Placental epithelial cell (primary cell): ENCODE data around the gene ZDHHC11B. TPM values are rescaled to one million over a fixed set of nuclear protein-coding genes. Genes with fewer than 3 reads are reported as not detected.

Experiments used
- total RNA-seq: library from RNA; depleted of rRNA; stranded (reverse); fragments of >200 nt; gene quantifications from 2 replicates; pipeline ENCODE4 v1.2.3, GENCODE V29; 2012

Gene ZDHHC11B, protein sequence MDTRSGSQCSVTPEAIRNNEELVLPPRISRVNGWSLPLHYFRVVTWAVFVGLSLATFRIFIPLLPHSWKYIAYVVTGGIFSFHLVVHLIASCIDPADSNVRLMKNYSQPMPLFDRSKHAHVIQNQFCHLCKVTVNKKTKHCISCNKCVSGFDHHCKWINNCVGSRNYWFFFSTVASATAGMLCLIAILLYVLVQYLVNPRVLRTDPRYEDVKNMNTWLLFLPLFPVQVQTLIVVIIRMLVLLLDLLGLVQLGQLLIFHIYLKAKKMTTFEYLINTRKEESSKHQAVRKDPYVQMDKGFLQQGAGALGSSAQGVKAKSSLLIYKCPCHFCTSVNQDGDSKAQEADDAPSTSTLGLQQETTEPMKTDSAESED
- not detected in 2 replicates for total RNA-seq

DNA sequence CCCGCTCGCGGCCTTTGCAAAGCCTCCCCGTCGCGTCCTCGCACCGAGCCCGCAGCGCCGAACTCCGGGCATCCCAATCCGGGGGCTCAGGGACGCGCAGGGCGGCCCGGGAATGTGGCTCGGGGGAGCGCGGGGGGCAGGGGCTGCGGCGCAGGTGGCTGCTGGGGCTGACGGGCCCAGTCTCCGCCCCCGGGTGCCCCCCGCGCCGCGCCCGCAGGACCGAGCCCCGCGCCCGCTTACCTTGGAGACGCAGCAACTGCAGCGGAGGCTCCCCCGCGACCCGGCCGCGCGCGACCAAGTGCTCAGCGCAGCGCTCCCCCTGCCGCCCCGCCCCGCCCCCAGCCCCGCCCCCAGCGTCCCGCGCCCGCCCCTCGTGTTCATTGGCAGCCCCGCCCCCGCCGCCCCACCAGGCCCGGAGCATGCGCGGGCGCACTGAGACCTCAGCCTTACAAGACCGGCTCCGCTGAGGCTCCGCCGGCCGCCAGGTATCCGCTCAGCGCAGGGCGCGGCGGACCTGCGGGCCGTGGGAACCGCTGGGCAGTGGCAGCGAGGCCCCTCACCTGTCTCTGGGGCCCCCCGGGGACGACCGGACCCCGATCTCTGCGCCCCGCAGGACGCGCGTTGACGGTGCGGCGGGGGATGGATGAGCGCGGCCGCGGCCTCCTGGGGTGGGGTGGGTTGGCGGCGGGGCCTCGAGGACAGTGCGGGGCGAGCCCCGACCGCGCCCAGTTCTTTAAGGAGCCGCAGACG lies at the start of gene ZDHHC11B:
TSS of gene ZDHHC11B (minus strand) at position 302 of the 750 bp plus-strand sequence. CDS start 17,810 bp downstream, outside the sequence.

DNA sequence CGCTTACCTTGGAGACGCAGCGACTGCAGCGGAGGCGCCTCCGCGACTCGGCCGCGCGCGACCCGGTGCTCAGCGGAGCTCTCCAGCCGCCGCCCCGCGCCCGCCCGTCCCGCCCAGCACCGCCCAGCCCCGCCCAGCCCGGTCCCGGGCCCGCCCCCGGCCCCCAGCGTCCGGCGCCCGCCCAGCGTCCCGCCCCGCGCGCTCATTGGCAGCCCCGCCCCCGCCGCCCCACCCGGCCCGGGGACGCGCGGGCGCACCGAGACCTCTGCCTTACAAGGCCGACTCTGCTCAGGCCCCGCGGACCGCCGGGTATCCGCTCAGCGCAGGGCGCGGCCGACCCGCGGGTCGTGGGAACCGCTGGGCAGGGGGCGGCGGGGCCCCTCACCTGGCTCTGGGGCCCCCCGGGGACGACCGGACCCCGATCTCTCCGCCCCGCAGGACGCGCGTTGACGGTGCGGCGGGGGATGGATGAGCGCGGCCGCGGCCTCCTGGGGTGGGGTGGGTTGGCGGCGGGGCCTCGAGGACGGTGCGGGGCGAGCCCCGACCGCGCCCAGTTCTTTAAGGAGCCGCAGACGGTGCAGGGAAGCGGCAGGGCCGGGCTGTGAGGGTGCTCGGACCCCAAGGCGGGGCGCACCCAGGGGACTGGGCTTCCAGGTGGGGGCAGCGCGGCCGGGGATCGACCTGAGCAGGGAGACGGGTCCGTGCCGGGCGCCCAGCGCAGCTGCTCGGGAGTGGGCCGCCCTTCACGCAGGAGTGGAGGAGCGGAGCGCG lies 91.1 kb downstream of the ZDHHC11B start, which contains the start of gene TPPP:
TSS of gene TPPP (minus strand) at position 82 of the 771 bp plus-strand sequence. CDS start 15,292 bp downstream, outside the sequence.

Other genes with a start within 250 kb of the ZDHHC11B start
- gene CEP72, start 172.4 kb downstream of the ZDHHC11B start, total RNA-seq: 5.7 and 6.7 TPM in 2 replicates
- gene TPPP, start 91.4 kb downstream of the ZDHHC11B start, total RNA-seq: not detected in 2 replicates
- 2.4 and 5.1 TPM in 2 replicates for gene ZDHHC11, start 66.3 kb upstream of the ZDHHC11B start, total RNA-seq
- 25.3 and 32.6 TPM in 2 replicates for gene BRD9, start 108.1 kb upstream of the ZDHHC11B start, total RNA-seq
- 3.1 and 9.2 TPM in 2 replicates for gene TRIP13, start 108.2 kb upstream of the ZDHHC11B start, total RNA-seq
- not detected in 2 replicates for gene NKD2, start 224.1 kb upstream of the ZDHHC11B start, total RNA-seq